PC-3 (cell line): Measurements from ENCODE around the gene PARN. TPM values are rescaled to one million over a fixed set of nuclear protein-coding genes. Genes with fewer than 3 reads are reported as not detected.

Experiments used
- ATAC-seq: fragments of 200-7000 bp; cut with Tn5 transposase; 2 replicates; pipeline ENCODE4 v1.9.1; 2020; ENCODE audit warnings: mild to moderate bottlenecking, moderate library complexity
- BruUV-seq: library from RNA; stranded (reverse); fragments of 400-500 nt; replicated peaks from 2 replicates; lab custom pipeline; 2021; lab: Mats Ljungman, UMichigan
- CTCF ChIA-PET: fragments of 300-600 bp; sonication (Branson Sonifier 250); formaldehyde crosslinking; loops from one replicate; lab custom pipeline; 2022; ENCODE audit warnings: antibody characterized with exemption; lab: Charles Lee
- POLR2A ChIA-PET: fragments of 300-600 bp; sonication (Branson Sonifier 250); formaldehyde crosslinking; loops from one replicate; lab custom pipeline; 2022; ENCODE audit warnings: antibody characterized with exemption; ENCODE audit not compliant: unreplicated experiment; lab: Charles Lee
- DNase-seq: peaks from one replicate; pipeline ENCODE4 v3.0.0-alpha.2; 2015
- H2AFZ ChIP-seq: fragments of 300-600 bp; sonication (generic); 2 replicates; pipeline ENCODE4 v1.6.0; 2016; ENCODE audit warnings: antibody characterized with exemption, low read length
- H3F3A ChIP-seq: fragments of 300-600 bp; sonication (generic); one replicate; pipeline ENCODE4 v1.6.0; 2017; ENCODE audit warnings: antibody characterized with exemption, low read length, control low read depth, mild to moderate bottlenecking; ENCODE audit not compliant: unreplicated experiment
- H3K27ac ChIP-seq: fragments of 300-600 bp; sonication (generic); 2 replicates; pipeline ENCODE4 v1.5.1; 2016; ENCODE audit warnings: mild to moderate bottlenecking, low read length
- H3K27me3 ChIP-seq: fragments of 300-600 bp; sonication (generic); 2 replicates; pipeline ENCODE4 v1.6.1; 2016; ENCODE audit warnings: low read length, mixed read lengths
- H3K36me3 ChIP-seq: fragments of 300-600 bp; sonication (generic); 2 replicates; pipeline ENCODE4 v1.6.1; 2016; ENCODE audit warnings: low read depth, mixed run types, low read length, mixed read lengths
- H3K4me1 ChIP-seq: fragments of 300-600 bp; sonication (generic); 2 replicates; pipeline ENCODE4 v1.5.1; 2016; ENCODE audit warnings: low read length; ENCODE audit not compliant: insufficient read depth
- H3K4me2 ChIP-seq: fragments of 300-600 bp; sonication (generic); 2 replicates; pipeline ENCODE4 v1.6.0; 2016; ENCODE audit warnings: low read length
- H3K4me3 ChIP-seq: fragments of 300-600 bp; sonication (generic); 2 replicates; pipeline ENCODE4 v1.5.1; 2016; ENCODE audit warnings: mild to moderate bottlenecking, low read length, mixed read lengths
- H3K79me2 ChIP-seq: fragments of 300-600 bp; sonication (generic); 2 replicates; pipeline ENCODE4 v1.6.1; 2017; ENCODE audit warnings: low read length, mixed read lengths
- H3K9ac ChIP-seq: fragments of 300-600 bp; sonication (generic); 2 replicates; pipeline ENCODE4 v1.6.0; 2016; ENCODE audit warnings: mild to moderate bottlenecking, low read length
- H3K9me2 ChIP-seq: fragments of 300-600 bp; sonication (generic); replicated peaks from 2 replicates; pipeline ENCODE4 v1.6.1; 2016; ENCODE audit warnings: mixed run types, low read length, mixed read lengths
- H3K9me3 ChIP-seq: fragments of 300-600 bp; sonication (generic); 2 replicates; pipeline ENCODE4 v1.6.1; 2016; ENCODE audit warnings: low read length, mixed read lengths
- H4K20me1 ChIP-seq: fragments of 300-600 bp; sonication (generic); 2 replicates; pipeline ENCODE4 v1.6.1; 2016; ENCODE audit warnings: low read length, mixed read lengths
- CTCF ChIP-seq: fragments of 300-600 bp; sonication (generic); conservative IDR thresholded peaks from 2 replicates; pipeline ENCODE4 v1.5.1; 2017; ENCODE audit warnings: antibody characterized with exemption, low read depth, mild to moderate bottlenecking, low read length
- EZH2 ChIP-seq: fragments of 300-600 bp; sonication (generic); IDR thresholded peaks from one replicate; pipeline ENCODE4 v1.6.1; 2017; ENCODE audit warnings: antibody characterized with exemption, mild to moderate bottlenecking, low read length; ENCODE audit not compliant: unreplicated experiment
- EZH2phosphoT487 ChIP-seq: fragments of 300-600 bp; sonication (generic); IDR thresholded peaks from 2 replicates; pipeline ENCODE4 v1.6.1; 2018; ENCODE audit warnings: mild to moderate bottlenecking, antibody characterized with exemption, low read length, borderline replicate concordance
- intact Hi-C: fragments of 100-400 bp; cut with micrococcal nuclease; formaldehyde crosslinking; loops from 2 replicates; pipeline ENCODE4 v1.9.0; 2023
- total RNA-seq: library from RNA; depleted of rRNA; stranded (reverse); fragments of >200 nt; gene quantifications from 2 replicates; pipeline ENCODE4 v1.2.3, GENCODE V29; 2014

The PARN gene
- total RNA-seq, 1 experiment from 2014 or later = 34.7 TPM

- Histone ChIP-seq H3K4me1 (no peaks in the 10 kb centered on the region), H3K27me3 (no peaks in the 10 kb centered on the region), H3K4me3 (no peak overlapping the region), H3K9me3 (no peaks in the 10 kb centered on the region), H3K27ac (no peak overlapping the region), H3F3A (no peaks in the 10 kb centered on the region), H3K79me2 (no peaks in the 10 kb centered on the region), H3K9me2 (no peaks in the 10 kb centered on the region), H3K36me3 (no peaks in the 10 kb centered on the region; the same call in 1 of the 2 replicates), H2AFZ (no peak overlapping the region), H3K9ac (no peak overlapping the region), H4K20me1 (no peaks in the 10 kb centered on the region), H3K4me2 (no peak overlapping the region)
- no peak for TF ChIP-seq CTCF
- no peak for TF ChIP-seq EZH2
- no peak for TF ChIP-seq EZH2phosphoT487
- CTCF ChIA-PET = interaction anchor here (0.6 kb wide), 1 partner anchor 11 kb away, joined by 3 read pairs; no protein-coding TSS in a partner anchor
- POLR2A ChIA-PET = no interaction called here
- no TSS peak for BruUV-seq
- intact Hi-C loops = no loop called here
- DNase-seq (no peak), ATAC-seq (no peak)
These were observed 90.4 kb downstream of the PARN start for GRCh38 chr16:14539631-14540030.

DNA sequence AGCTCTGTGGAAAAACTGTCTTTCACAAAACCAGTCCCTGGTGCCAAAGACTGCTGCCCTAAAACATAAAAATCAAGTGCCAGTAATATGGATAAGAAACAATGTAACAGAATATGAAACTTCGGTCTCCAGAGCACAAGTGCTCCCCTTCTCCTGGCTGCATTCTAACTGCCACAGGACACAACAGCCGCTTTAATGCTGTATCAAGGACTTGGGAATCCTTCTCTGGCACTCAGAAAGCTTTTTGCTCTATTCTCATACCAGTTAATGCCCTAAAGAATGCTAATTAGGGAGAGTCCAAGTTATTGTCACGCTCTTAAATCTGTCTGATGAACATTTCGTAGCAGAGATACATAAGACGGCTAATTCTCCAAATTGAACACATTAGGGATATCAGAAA, 90.9 kb downstream of the PARN start:
- Histone ChIP-seq H3K9me2 (no peaks in the 10 kb centered on the region), H4K20me1 (no peaks in the 10 kb centered on the region), H3K27ac (no peak overlapping the region), H3K27me3 (no peaks in the 10 kb centered on the region), H3F3A (no peaks in the 10 kb centered on the region), H3K4me2 (no peak overlapping the region), H3K4me3 (no peak overlapping the region), H3K36me3 (no peaks in the 10 kb centered on the region; the same call in 1 of the 2 replicates), H3K9me3 (no peaks in the 10 kb centered on the region), H3K4me1 (no peaks in the 10 kb centered on the region), H2AFZ (no peak overlapping the region), H3K79me2 (no peaks in the 10 kb centered on the region), H3K9ac (no peak overlapping the region)
- ChIA-PET CTCF (no interaction called here), POLR2A (no interaction called here)
- ATAC-seq = no peak
- DNase-seq = no peak
- TF ChIP-seq CTCF = no peak
- TF ChIP-seq EZH2phosphoT487 = no peak
- TF ChIP-seq EZH2 = no peak
- no TSS peak for BruUV-seq
- intact Hi-C loops = no loop called here

DNA sequence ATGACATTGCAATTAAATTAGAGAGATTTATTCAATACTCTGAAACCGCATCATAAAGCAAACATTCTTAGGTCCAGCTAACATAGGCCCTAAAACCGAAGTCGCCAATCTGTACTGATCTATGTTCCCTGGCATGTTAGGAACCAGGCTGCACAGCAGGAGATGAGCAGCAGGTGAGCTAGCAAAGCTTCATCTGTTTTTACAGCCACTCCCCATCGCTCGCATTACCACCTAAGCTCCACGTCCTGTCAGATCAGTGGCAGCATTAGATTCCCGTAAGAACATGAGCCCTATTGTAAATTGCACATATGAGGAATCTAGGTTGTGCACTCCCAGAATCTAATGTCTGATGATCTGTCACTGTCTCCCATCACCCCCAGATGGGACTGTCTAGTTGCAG, 91.5 kb downstream of the PARN start:
- no peaks in the 10 kb centered on the region for H3K4me1 ChIP-seq
- no peaks in the 10 kb centered on the region for H3K9me2 ChIP-seq
- intact Hi-C loops = no loop called here
- DNase-seq (no peak), ATAC-seq (no peak)
- no peaks in the 10 kb centered on the region for H3K79me2 ChIP-seq
- no peaks in the 10 kb centered on the region for H3F3A ChIP-seq
- H3K27me3 ChIP-seq = no peaks in the 10 kb centered on the region
- H3K9ac ChIP-seq = no peak overlapping the region
- no peak overlapping the region for H3K4me3 ChIP-seq
- H2AFZ ChIP-seq = no peak overlapping the region
- H3K27ac ChIP-seq = no peak overlapping the region
- ChIA-PET CTCF (no interaction called here), POLR2A (no interaction called here)
- no peaks in the 10 kb centered on the region for H3K9me3 ChIP-seq
- TF ChIP-seq EZH2 (no peak), CTCF (no peak), EZH2phosphoT487 (no peak)
- no peaks in the 10 kb centered on the region for H4K20me1 ChIP-seq
- no peaks in the 10 kb centered on the region; the same call in 1 of the 2 replicates for H3K36me3 ChIP-seq
- BruUV-seq = no TSS peak
- H3K4me2 ChIP-seq = no peak overlapping the region
